Esophagus muscularis mucosa (tissue), 4 donors: Measurements from ENCODE around the gene SLC39A2. TPM values are rescaled to one million over a fixed set of nuclear protein-coding genes. Genes with fewer than 3 reads are reported as not detected.

Experiments
- DNase-seq: peaks from one replicate; pipeline ENCODE4 v3.0.0-alpha.2; 2017; ENCODE audit errors: extremely low spot score
- H3K27ac ChIP-seq, 4 donors: fragments of 200-600 bp; sonication (generic); replicated peaks in 1 of 4; 1 replicate in 3 of 4; 2 replicates in 1 of 4; pipeline ENCODE4 v1.5.1; 2016 to 2019; ENCODE audit warnings: mild to moderate bottlenecking in 1 of 4
- H3K27me3 ChIP-seq, 4 donors: fragments of 200-600 bp; sonication (generic); one replicate each; pipeline versions ENCODE4 v1.5.1 to v1.6.0; 2016 to 2019
- H3K36me3 ChIP-seq, 4 donors: fragments of 200-600 bp; sonication (generic); one replicate each; pipeline ENCODE4 v1.5.1; 2016 to 2019
- H3K4me1 ChIP-seq, 4 donors: fragments of 200-600 bp; sonication (generic); one replicate each; pipeline ENCODE4 v1.5.1; 2016 to 2019
- H3K4me3 ChIP-seq, 4 donors: fragments of 200-600 bp; sonication (generic); 1 replicate in 2 of 4; 2 replicates in 2 of 4; pipeline ENCODE4 v1.5.1; 2016 to 2019; ENCODE audit warnings: mild to moderate bottlenecking in 4 of 4, moderate library complexity in 1 of 4
- H3K9me3 ChIP-seq, 4 donors: fragments of 200-600 bp; sonication (generic); 1 replicate in 3 of 4; 2 replicates in 1 of 4; pipeline ENCODE4 v1.5.1; 2016 to 2019
- EP300 ChIP-seq: sonication (generic); formaldehyde crosslinking; IDR thresholded peaks from one replicate; pipeline ENCODE4 v1.6.1; 2017; ENCODE audit warnings: antibody characterized with exemption
- POLR2A ChIP-seq: fragments of 450-650 bp; IDR thresholded peaks from one replicate; pipeline ENCODE4 v1.6.1; 2017; ENCODE audit warnings: antibody characterized with exemption, moderate library complexity, mild to moderate bottlenecking, low read depth
- POLR2AphosphoS5 ChIP-seq, 2 donors: sonication (generic); formaldehyde crosslinking; IDR thresholded peaks; one replicate each; pipeline ENCODE4 v1.6.1; 2017; ENCODE audit warnings: antibody characterized with exemption in 2 of 2
- WGBS: methylation state at CpG from one replicate; pipeline ENCODE4 v1.1.5; 2018; 5-methylcytosine and 5-hydroxymethylcytosine counted together
- intact Hi-C: fragments of 100-400 bp; cut with DNase I; formaldehyde crosslinking; loops from one replicate; pipeline ENCODE4 v1.15.1; 2023
- small RNA-seq, 3 donors: library from RNA; depleted of rRNA; stranded (forward); fragments of <200 nt; gene quantifications; one replicate each; pipeline ENCODE3, GENCODE V24; 2016
- total RNA-seq, 4 donors: library from RNA; depleted of rRNA; stranded (reverse); fragments of >200 nt; gene quantifications; one replicate each; pipeline versions ENCODE4 v1.1.0 to v1.2.1, GENCODE V29; 2016
- TF ChIP-seq, protein P1 (sequence below), 3 experiments: fragments of 200-600 bp in 2 of 3; fragments of 450-650 bp in 1 of 3; sonication (generic) in 2 of 3; IDR thresholded peaks; one replicate each; pipeline ENCODE4 v1.5.1; 2017 to 2019; ENCODE audit warnings: antibody characterized with exemption in 3 of 3, mild to moderate bottlenecking in 2 of 3, moderate library complexity in 1 of 3

SLC39A2 gene
- total RNA-seq, 4 donors from 2014 or later = not detected

DNA sequence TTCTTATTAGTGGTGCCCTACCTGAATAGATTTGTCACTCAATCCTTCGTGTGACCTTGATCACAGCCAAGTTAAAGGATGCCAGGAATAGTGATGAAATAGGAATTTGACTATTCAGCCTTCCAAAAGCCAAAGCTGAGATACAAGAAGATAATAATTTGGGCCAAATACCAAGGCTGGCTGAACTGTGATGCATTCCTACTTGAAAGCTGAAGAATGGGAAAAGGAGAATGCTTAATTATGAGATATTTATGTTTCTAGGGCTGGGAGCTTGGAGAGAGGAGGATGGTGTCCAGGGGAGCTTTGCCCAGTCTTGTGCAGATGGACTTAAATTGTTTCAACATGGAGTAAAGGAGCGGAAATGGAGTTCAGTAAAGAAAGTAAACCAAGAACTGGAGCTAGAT is 48.3 kb downstream of the SLC39A2 start:
- TF ChIP-seq POLR2AphosphoS5 (IDR thresholded peaks at IDR 0.05) = no peak
- TF ChIP-seq EP300 = no peak
- no peak for TF ChIP-seq POLR2A
- TF ChIP-seq, protein P1, sequence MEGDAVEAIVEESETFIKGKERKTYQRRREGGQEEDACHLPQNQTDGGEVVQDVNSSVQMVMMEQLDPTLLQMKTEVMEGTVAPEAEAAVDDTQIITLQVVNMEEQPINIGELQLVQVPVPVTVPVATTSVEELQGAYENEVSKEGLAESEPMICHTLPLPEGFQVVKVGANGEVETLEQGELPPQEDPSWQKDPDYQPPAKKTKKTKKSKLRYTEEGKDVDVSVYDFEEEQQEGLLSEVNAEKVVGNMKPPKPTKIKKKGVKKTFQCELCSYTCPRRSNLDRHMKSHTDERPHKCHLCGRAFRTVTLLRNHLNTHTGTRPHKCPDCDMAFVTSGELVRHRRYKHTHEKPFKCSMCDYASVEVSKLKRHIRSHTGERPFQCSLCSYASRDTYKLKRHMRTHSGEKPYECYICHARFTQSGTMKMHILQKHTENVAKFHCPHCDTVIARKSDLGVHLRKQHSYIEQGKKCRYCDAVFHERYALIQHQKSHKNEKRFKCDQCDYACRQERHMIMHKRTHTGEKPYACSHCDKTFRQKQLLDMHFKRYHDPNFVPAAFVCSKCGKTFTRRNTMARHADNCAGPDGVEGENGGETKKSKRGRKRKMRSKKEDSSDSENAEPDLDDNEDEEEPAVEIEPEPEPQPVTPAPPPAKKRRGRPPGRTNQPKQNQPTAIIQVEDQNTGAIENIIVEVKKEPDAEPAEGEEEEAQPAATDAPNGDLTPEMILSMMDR (IDR thresholded peaks at IDR 0.05) = no peak
- H3K4me1 ChIP-seq = peaks cover 24 to 37% (median 29%) of the 10 kb centered on the region in 4 donors
- no peak overlapping the region for H3K4me3 ChIP-seq
- intact Hi-C loops = loop anchor here (10.0 kb wide), 1 partner anchor 193 kb away; no protein-coding TSS in a partner anchor
- no peaks in the 10 kb centered on the region for H3K27me3 ChIP-seq
- H3K36me3 ChIP-seq = no peaks in the 10 kb centered on the region
- H3K27ac ChIP-seq = peak overlapping the region in 1 of 4 donors; percentile 5
- H3K9me3 ChIP-seq = no peaks in the 10 kb centered on the region
- no peak for DNase-seq
- WGBS = 51% methylated on average over 2 of the region's 2 CpGs

DNA sequence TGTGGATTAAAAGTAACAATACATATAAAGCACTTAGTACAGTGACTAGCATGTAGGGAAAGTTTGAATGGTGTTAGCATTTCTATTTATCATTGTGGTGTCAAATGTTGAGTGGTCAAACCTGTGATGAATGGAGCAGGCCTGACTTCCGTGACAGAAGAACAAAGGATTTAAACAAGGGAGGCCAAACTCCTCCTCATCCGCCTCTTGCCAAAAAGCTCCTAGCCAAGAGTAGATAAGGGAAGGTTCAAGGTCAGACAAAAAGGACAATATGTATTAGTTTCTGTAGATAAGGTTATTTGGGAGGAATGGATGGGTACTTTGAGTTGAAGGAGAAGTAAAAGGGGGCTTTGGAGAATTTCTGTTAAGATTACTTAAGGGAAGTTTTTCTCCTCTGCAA is 49.5 kb downstream of the SLC39A2 start:
- no peaks in the 10 kb centered on the region for H3K27me3 ChIP-seq
- WGBS = 77% methylated on average over 2 of the region's 2 CpGs
- H3K4me3 ChIP-seq = no peak overlapping the region
- DNase-seq = no peak
- no peaks in the 10 kb centered on the region for H3K36me3 ChIP-seq
- intact Hi-C loops = loop anchor here (10.0 kb wide), 1 partner anchor 194 kb away; no protein-coding TSS in a partner anchor
- H3K9me3 ChIP-seq = no peaks in the 10 kb centered on the region
- H3K4me1 ChIP-seq = peaks cover 13 to 26% (median 19%) of the 10 kb centered on the region in 4 donors
- TF ChIP-seq POLR2A (no peak), POLR2AphosphoS5 (IDR thresholded peaks at IDR 0.05) (no peak), EP300 (no peak)
- TF ChIP-seq, protein P1 (IDR thresholded peaks at IDR 0.05) = no peak
- no peak overlapping the region for H3K27ac ChIP-seq

DNA sequence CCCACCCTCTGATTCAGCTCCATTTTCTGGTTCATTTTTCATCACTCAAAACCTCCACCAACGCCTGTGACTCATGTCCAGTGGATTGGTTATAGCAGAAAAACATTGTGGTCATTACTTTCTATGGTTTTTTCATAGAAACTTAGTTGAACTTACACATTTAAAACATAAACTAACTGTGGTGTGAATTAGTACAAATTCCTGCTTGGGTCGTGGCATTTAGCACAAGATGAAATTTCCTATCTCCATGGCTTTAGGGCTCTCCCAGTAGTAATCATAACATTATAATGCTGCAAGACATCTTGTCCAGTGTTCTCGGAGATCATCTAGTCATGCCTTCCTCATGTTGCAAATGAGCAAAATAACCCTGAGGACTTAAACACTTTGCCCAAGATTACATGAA is 50.2 kb downstream of the SLC39A2 start:
- Histone ChIP-seq H3K27me3 (no peaks in the 10 kb centered on the region), H3K9me3 (no peaks in the 10 kb centered on the region), H3K4me1 (peaks cover 7 to 19% (median 12%) of the 10 kb centered on the region in 4 donors), H3K27ac (no peak overlapping the region), H3K4me3 (no peak overlapping the region), H3K36me3 (no peaks in the 10 kb centered on the region)
- TF ChIP-seq POLR2AphosphoS5 (IDR thresholded peaks at IDR 0.05) (no peak), POLR2A (no peak), EP300 (no peak)
- TF ChIP-seq, protein P1 (IDR thresholded peaks at IDR 0.05) = no peak
- WGBS = 74% methylated on average over 3 of the region's 3 CpGs
- DNase-seq = no peak
- intact Hi-C loops = loop anchor here (10.0 kb wide), 1 partner anchor 194 kb away; no protein-coding TSS in a partner anchor

DNA sequence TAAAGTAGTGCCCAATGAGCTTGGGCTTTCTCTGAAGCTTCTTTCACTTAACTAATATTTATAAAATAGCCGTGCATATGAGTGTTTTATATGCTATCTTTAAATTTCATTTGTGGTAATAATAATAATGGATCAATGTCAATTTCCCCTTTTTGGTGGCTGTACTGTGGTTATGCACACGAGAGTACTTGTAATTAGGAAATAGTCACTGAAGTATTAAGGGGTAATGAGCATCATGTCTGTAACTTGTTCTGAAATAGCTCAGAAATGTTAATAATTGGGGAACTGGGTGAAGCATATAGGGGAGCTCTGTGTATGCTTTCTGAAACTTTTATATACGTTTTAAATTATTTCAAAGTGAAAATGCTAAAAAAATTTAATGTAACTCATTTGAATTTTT is 51.5 kb downstream of the SLC39A2 start:
- H3K4me3 ChIP-seq = no peak overlapping the region
- H3K4me1 ChIP-seq = peaks cover 0 to 16% (median 11%) of the 10 kb centered on the region in 4 donors
- no peak overlapping the region for H3K27ac ChIP-seq
- no peaks in the 10 kb centered on the region for H3K9me3 ChIP-seq
- intact Hi-C loops = no loop called here
- TF ChIP-seq POLR2AphosphoS5 (IDR thresholded peaks at IDR 0.05) (no peak), EP300 (no peak), POLR2A (no peak)
- TF ChIP-seq, protein P1 (IDR thresholded peaks at IDR 0.05) = no peak
- no peaks in the 10 kb centered on the region for H3K36me3 ChIP-seq
- DNase-seq = no peak
- 60% methylated on average over 3 of the region's 3 CpGs for WGBS
- H3K27me3 ChIP-seq = no peaks in the 10 kb centered on the region

Small RNA genes within 50 kb of the gene (small RNA-seq; reads per million reads assigned to genes)
- gene RN7SL189P = 0 reads per million in 3 donors

Other genes with a start within 250 kb of the SLC39A2 start
- not detected for gene EDDM3B, start 230.9 kb upstream of the SLC39A2 start, total RNA-seq
- gene RNASE6, start 218.0 kb upstream of the SLC39A2 start, total RNA-seq = 10 to 100 TPM in 1 of 4 donors, 1 to 10 TPM in 3; 5.2 to 23.9 (median 8.0) TPM
- gene RNASE1, start 196.4 kb upstream of the SLC39A2 start, total RNA-seq = 100 to 1,000 TPM; 270 to 766 (median 341) TPM
- gene RNASE3, start 107.9 kb upstream of the SLC39A2 start, total RNA-seq = under 1 TPM in 2 of 4 donors, not detected in 2; 0.52 to 0.83 TPM
- 1 to 10 TPM in 3 of 4 donors, not detected in 1; 1.7 to 3.8 (median 2.1) TPM for gene RNASE2, start 43.8 kb upstream of the SLC39A2 start, total RNA-seq
- gene METTL17, start 9.3 kb upstream of the SLC39A2 start, total RNA-seq = 10 to 100 TPM; 39.8 to 57.4 (median 41.7) TPM
- gene NDRG2, start 25.8 kb downstream of the SLC39A2 start, total RNA-seq = 100 to 1,000 TPM; 175 to 222 (median 201) TPM
- not detected for gene TPPP2, start 30.9 kb downstream of the SLC39A2 start, total RNA-seq
- gene RNASE13, start 35.5 kb downstream of the SLC39A2 start, total RNA-seq = not detected
- not detected for gene RNASE7, start 43.1 kb downstream of the SLC39A2 start, total RNA-seq
- gene RNASE8, start 58.5 kb downstream of the SLC39A2 start, total RNA-seq = not detected
- gene ARHGEF40, start 71.0 kb downstream of the SLC39A2 start, total RNA-seq = 10 to 100 TPM; 19.4 to 47.3 (median 27.0) TPM
- gene ZNF219, start 99.4 kb downstream of the SLC39A2 start, total RNA-seq = 100 to 1,000 TPM in 2 of 4 donors, 10 to 100 TPM in 2; 64.4 to 116 (median 94.3) TPM
- gene TMEM253, start 101.8 kb downstream of the SLC39A2 start, total RNA-seq = under 1 TPM in 1 of 4 donors, not detected in 3; 0.23 TPM
- gene OR5AU1, start 156.8 kb downstream of the SLC39A2 start, total RNA-seq = not detected